ENCODE results near the gene MID1.

MID1 gene

GRCh38 chrX:10507876-10508275 is 112.5 kb downstream of the MID1 start:
- Mint-ChIP-seq H3K9me3 (peaks cover 20% of the 10 kb centered on the region), H3K27me3 (ENCODE audit: low read depth, poor library complexity) (no peaks in the 10 kb centered on the region), H3K4me3 (no peak overlapping the region), H3K27ac (no peak overlapping the region), H3K4me1 (no peaks in the 10 kb centered on the region), H3K36me3 (ENCODE audit: low read depth) (peaks cover 32% of the 10 kb centered on the region)
- no peak for DNase-seq
- no peak for TF ChIP-seq CTCF (IDR thresholded peaks at IDR 0.05)

- no peak for DNase-seq
- no peaks in the 10 kb centered on the region for H3K4me1 Mint-ChIP-seq
- peaks cover 20% of the 10 kb centered on the region for H3K9me3 Mint-ChIP-seq
- no peak overlapping the region for H3K4me3 Mint-ChIP-seq
- H3K27me3 Mint-ChIP-seq (ENCODE audit: low read depth, poor library complexity) = no peaks in the 10 kb centered on the region
- TF ChIP-seq CTCF (IDR thresholded peaks at IDR 0.05) = no peak
- H3K27ac Mint-ChIP-seq = no peak overlapping the region
- peaks cover 29% of the 10 kb centered on the region for H3K36me3 Mint-ChIP-seq (ENCODE audit: low read depth)
Measured at GRCh38 chrX:10507181-10507580, 113.2 kb downstream of the MID1 start.

GRCh38 chrX:10506781-10507180 is 113.6 kb downstream of the MID1 start:
- peaks cover 20% of the 10 kb centered on the region for H3K9me3 Mint-ChIP-seq
- peaks cover 25% of the 10 kb centered on the region for H3K36me3 Mint-ChIP-seq (ENCODE audit: low read depth)
- H3K27ac Mint-ChIP-seq = no peak overlapping the region
- no peak overlapping the region for H3K4me3 Mint-ChIP-seq
- no peaks in the 10 kb centered on the region for H3K27me3 Mint-ChIP-seq (ENCODE audit: low read depth, poor library complexity)
- no peaks in the 10 kb centered on the region for H3K4me1 Mint-ChIP-seq
- DNase-seq = no peak
- TF ChIP-seq CTCF (IDR thresholded peaks at IDR 0.05) = no peak

- Mint-ChIP-seq H3K27me3 (ENCODE audit: low read depth, poor library complexity) (no peaks in the 10 kb centered on the region), H3K27ac (no peak overlapping the region), H3K36me3 (ENCODE audit: low read depth) (peaks cover 33% of the 10 kb centered on the region), H3K4me1 (no peaks in the 10 kb centered on the region), H3K4me3 (no peak overlapping the region), H3K9me3 (peaks cover 20% of the 10 kb centered on the region)
- DNase-seq = no peak
- no peak for TF ChIP-seq CTCF (IDR thresholded peaks at IDR 0.05)
Measured at GRCh38 chrX:10505726-10506125, 114.7 kb downstream of the MID1 start.

GRCh38 chrX:10502961-10503360 is 117.4 kb downstream of the MID1 start:
- H3K4me1 Mint-ChIP-seq = no peaks in the 10 kb centered on the region
- no peak for DNase-seq
- TF ChIP-seq CTCF (IDR thresholded peaks at IDR 0.05) = no peak
- H3K4me3 Mint-ChIP-seq = no peak overlapping the region
- H3K9me3 Mint-ChIP-seq = peaks cover 20% of the 10 kb centered on the region
- H3K27me3 Mint-ChIP-seq (ENCODE audit: low read depth, poor library complexity) = no peaks in the 10 kb centered on the region
- no peak overlapping the region for H3K27ac Mint-ChIP-seq
- H3K36me3 Mint-ChIP-seq (ENCODE audit: low read depth) = peaks cover 27% of the 10 kb centered on the region

- DNase-seq = no peak
- no peak overlapping the region for H3K4me3 Mint-ChIP-seq
Measured at GRCh38 chrX:10501611-10502010, 118.8 kb downstream of the MID1 start.

More at GRCh38 chrX:10501611-10502010, 118.8 kb downstream of the MID1 start:
- no peaks in the 10 kb centered on the region for H3K4me1 Mint-ChIP-seq
- H3K9me3 Mint-ChIP-seq = peaks cover 20% of the 10 kb centered on the region
- no peak for TF ChIP-seq CTCF (IDR thresholded peaks at IDR 0.05)
- no peaks in the 10 kb centered on the region for H3K27me3 Mint-ChIP-seq (ENCODE audit: low read depth, poor library complexity)
- peaks cover 35% of the 10 kb centered on the region for H3K36me3 Mint-ChIP-seq (ENCODE audit: low read depth)
- H3K27ac Mint-ChIP-seq = no peak overlapping the region

Data from nephron progenitor cell (in vitro differentiated cells).